Measurements from ENCODE around the gene SV2A.
A peak's percentile ranks its signal among the peaks of the same experiment; 100 is the strongest.
"Not testable (repeated sequence)": the region's sequence is repeated elsewhere in the genome, so short reads cannot be mapped to it uniquely, and the experiment has no call there.

SV2A gene

GRCh38 chr1:149927563-149928400 is 10.1 kb upstream of the SV2A start, which contains the start of gene SF3B4:
Gene SF3B4, minus strand, starts transcription at chr1:149927803. Its CDS starts 44 bp downstream, at chr1:149927759.
- peak; percentile 96 for DNase-seq

DNA sequence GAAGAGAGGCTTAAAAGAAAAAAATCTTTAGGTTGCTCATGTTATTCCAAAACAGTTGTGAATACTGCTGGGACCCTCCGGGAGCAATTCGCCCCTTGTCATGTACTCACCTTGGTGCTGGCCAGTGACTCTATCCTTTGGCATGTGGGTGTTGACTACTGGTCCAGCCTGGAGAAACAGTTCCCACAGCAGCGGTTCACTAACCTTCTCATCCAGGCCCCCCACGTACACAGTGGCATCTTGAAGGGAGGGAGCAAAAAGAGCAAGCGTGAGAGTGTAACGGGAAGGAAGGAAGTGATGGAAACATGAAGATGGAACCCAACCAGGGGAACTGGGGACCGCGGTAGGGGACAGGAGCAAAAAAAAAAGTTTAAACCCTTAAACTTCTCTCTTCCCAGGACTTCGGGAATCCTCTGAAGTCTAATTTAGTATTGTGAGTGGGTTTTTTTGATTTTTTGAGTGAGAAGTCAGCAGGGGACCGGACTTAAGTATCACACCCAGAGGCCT is 9.5 kb upstream of the SV2A start:
- no peak for DNase-seq

GRCh38 chr1:149926296-149926695 is 8.7 kb upstream of the SV2A start:
- DNase-seq: no peak

DNA sequence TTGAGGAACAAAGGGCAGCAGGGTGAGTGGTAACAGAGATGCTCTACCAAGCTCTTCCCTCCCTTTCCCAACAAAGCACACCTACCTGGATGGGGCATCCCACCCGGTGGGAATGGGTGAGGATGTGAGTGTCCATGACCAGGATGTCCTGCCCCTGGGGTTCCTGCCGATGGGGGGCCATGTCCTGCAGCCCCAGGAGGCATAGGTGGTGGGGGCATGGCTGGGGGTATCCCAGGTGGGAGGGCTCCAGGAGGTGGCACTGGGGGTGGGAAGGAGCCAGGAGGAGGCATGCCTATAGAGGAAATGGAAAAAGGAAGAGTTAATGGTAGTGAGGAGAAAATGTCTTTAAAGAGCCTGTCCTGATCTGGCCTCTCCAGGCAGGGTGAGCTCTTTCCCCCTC is 8.1 kb upstream of the SV2A start:
- no peak for DNase-seq

GRCh38 chr1:149925345-149925744 is 7.7 kb upstream of the SV2A start:
- DNase-seq: no peak

GRCh38 chr1:149923626-149924025 is 6.0 kb upstream of the SV2A start:
- DNase-seq: no peak

- no peak for DNase-seq
These were observed 769 bp downstream of the SV2A start for GRCh38 chr1:149916898-149917252.

DNA sequence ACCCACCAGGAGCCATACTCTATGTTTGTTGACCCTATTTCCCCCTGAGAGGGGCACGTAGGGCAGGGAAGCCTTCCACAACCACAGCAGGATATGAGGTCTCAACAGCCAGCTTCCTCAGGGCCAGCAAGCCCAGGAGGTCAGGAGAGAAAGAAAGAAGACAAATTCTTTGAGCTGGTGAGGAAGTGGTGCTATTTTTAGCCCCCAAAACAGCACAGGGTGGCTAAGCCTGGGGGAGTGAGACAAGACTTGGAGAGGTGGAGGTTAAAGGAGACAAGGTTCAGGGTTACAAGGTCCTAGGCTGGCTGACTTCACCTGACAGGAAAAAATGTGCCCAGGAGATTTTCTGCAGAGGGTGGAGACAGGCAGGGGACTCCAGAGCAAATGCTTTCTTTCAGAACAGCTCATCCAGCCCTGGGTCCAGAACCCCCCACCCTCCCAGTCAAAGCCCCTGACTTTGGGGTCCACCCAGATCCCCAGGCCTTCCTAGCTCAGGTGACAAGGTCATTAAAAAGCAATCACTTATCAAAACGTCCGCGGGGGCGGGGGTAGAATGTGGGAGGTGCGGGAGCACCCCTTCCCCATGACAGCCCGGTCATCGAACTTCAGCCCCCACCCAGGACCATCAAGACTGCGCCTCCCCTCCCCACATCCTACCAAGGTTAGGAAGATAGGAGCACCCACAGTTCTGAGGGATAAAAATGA is 1.3 kb downstream of the SV2A start:
- no peak for DNase-seq

DNA sequence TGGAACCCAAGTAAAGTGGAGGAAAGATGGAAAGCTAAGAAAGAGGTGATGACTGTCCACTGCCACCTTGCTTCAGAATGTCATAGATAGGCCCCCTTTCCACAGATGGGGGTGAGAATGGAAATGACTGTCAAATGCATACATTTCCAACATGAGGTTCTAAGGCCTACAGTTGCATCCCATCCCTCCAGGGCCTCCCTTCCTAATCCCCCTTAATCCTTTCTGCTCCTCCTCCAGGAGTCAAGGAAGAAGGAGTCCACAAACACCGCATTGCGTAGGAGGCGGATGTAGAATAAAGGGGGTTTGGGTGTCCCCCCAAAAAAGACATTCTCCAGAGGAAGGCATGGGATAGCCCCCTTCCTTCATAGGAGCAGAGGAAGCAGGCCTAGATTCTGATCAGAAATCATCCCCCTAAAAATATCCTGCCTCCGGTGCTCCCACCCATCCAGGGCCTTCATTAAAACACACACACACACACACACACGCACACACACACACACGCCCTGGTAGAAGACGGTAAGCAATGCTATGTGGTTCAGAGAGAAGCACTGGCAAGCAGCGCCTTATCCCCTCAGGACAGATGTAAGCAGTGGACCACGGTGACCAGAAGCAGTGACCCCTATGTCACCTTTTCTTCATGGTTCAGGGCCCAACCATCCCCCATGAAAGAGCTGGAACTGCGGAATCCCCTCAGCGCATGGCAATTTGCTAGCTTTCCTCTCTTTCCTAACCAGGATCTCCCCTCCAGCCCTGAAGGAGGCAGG is 2.0 kb downstream of the SV2A start:
- no peak for DNase-seq

DNA sequence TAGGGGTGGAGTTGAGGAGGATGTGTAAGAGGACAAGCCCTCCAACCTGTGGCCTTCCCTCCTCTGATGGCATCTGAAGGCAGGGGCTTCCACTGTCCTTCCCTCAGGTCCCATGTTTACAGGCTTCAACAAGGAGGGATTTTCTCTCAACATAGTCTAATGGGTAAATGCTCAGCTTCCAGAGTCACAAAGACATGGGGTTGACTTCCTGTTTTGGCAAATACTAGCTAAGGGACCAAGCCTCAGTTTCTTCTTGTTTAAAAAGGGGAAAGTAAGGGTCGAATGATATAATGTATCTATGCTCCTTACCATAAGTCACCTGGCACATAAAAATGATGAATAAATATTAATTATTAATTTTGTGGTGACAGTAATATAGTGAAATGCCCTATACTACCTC is 3.1 kb downstream of the SV2A start:
- no peak for DNase-seq

GRCh38 chr1:149906570-149907075 is 11.0 kb downstream of the SV2A start:
- no peak for DNase-seq

DNA sequence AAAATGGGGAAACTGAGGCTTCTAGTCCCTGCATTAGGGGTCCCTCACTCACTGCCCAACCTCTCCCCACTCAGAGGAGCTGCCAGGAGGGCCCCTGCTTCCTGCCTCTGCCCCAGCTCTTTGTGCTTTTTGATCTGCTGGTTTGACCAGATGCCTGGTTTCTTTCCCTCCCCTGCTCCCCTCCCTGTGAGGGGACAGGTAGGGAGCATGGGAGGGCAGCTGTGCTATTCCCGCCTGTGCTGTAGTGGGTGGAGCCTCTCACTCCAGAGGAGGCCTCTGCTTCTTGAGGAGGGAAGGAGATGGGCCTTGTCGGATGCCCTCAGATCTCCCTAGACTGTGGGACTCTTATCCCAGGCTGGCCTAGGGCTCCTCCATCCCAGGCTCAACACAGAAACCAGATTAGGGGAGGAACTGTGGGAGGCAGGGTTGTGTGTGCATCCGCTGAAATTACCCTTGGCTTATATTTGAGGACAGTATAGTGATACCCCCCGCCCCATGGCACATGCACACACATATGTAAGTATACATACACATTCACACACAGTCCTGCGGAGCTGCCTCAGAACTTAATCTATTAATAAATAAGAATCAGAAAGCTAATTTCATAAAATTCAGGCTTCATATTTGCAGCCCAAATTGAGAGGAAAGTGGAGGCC is 13.7 kb downstream of the SV2A start:
- no peak for DNase-seq

- peak; percentile 84 for DNase-seq
These were observed 18.0 kb downstream of the SV2A start, which contains the start of gene BOLA1 for GRCh38 chr1:149899460-149900284. Gene BOLA1, plus strand, starts transcription at chr1:149899568. Its CDS starts 492 bp downstream, at chr1:149900060.

GRCh38 chr1:149896575-149896974 is 21.1 kb downstream of the SV2A start:
- no peak for DNase-seq

GRCh38 chr1:149888999-149889289 is 28.7 kb downstream of the SV2A start:
- peak; percentile 21 for DNase-seq

GRCh38 chr1:149888247-149888998 is 29.2 kb downstream of the SV2A start:
- peak; percentile 86 for DNase-seq

- peak; percentile 96 for DNase-seq
These were observed 30.0 kb downstream of the SV2A start for GRCh38 chr1:149887456-149888246.

DNA sequence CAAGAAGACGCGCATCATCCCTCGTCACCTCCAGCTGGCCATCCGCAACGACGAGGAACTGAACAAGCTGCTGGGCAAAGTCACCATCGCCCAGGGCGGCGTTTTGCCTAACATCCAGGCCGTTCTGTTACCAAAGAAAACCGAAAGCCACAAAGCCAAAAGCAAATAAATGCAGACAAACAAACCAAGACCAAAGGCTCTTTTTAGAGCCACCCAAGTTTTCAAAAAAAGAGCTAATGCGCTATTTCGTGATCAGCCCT is 30.5 kb downstream of the SV2A start:
- not testable (repeated sequence) for DNase-seq

DNA sequence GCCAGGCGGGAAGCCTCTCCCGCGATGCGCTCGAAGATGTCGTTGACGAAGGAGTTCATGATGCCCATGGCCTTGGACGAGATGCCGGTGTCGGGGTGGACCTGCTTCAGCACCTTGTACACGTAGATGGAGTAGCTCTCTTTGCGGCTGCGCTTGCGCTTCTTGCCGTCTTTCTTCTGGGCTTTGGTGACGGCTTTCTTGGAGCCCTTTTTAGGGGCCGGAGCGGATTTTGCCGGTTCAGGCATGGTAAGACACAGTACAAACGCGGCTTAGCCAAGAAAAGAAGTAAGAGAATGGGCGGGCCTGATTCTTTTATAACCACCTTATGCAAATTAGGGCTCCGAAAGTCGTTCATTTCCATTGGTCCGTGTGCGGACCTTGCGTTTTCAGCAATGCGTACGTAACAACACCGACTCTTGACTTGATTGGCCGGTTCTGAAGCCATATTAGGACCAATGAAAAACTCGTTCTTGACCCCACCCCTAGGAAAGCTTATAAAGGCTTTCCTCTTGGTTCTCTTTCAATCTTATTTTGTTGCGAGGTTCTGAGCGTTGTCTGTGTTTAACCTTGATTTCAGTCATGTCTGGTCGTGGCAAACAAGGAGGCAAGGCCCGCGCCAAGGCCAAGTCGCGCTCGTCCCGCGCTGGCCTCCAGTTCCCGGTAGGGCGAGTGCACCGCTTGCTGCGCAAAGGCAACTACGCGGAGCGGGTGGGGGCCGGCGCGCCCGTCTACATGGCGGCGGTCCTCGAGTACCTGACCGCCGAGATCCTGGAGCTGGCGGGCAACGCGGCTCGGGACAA is 31.0 kb downstream of the SV2A start:
- peak; percentile 98 for DNase-seq

- DNase-seq: not testable (repeated sequence)
These were observed 31.6 kb downstream of the SV2A start for GRCh38 chr1:149886121-149886395.
